Measurements from ENCODE around the gene SUN5.

- no peak for TF ChIP-seq POLR2AphosphoS5 (IDR thresholded peaks at IDR 0.05)
- TF ChIP-seq CTCF (IDR thresholded peaks at IDR 0.05) = no peak
Observed at GRCh38 chr20:33020278-33021161, 16.3 kb upstream of the SUN5 start.

Data from breast epithelium (tissue), 3 donors.